A673 (cell line): ENCODE measurements around the gene VAMP7.

ENCODE experiments used
- EZH2 ChIP-seq: fragments of 200-600 bp; sonication (generic); IDR thresholded peaks from 2 replicates; pipeline ENCODE4 v1.6.1; 2017; ENCODE audit warnings: borderline replicate concordance, low read depth, mild to moderate bottlenecking, mixed read lengths, antibody characterized with exemption, low read length; ENCODE audit not compliant: poor library complexity, severe bottlenecking
- TF ChIP-seq, protein P1 (sequence below): fragments of 300-800, 200-600 bp; sonication (generic); conservative IDR thresholded peaks from 2 replicates; pipeline ENCODE4 v1.5.1; 2017; ENCODE audit warnings: low read depth, mild to moderate bottlenecking, antibody characterized with exemption, low read length, moderate library complexity, mixed read lengths

DNA sequence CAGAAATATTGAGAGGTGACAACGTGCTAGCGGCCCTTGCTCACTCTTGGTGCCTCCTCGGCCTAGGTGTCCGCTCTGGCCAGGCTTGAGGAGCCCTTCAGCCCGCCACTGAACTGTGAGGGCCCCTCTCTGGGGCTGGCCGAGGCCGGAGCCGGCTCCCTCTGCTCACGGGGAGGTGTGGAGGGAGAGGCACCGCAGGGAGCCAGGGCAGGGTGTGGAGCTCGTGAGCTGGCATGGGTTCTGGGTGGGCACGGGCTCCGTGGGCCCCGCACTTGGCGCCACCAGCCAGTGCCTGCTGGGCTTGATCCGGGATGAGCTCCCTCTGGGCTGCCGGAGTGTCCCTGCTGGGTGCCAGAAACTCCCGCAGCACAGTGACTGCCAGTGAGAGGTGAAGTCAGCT lies 16.0 kb upstream of the VAMP7 start:
- TF ChIP-seq, protein P1, sequence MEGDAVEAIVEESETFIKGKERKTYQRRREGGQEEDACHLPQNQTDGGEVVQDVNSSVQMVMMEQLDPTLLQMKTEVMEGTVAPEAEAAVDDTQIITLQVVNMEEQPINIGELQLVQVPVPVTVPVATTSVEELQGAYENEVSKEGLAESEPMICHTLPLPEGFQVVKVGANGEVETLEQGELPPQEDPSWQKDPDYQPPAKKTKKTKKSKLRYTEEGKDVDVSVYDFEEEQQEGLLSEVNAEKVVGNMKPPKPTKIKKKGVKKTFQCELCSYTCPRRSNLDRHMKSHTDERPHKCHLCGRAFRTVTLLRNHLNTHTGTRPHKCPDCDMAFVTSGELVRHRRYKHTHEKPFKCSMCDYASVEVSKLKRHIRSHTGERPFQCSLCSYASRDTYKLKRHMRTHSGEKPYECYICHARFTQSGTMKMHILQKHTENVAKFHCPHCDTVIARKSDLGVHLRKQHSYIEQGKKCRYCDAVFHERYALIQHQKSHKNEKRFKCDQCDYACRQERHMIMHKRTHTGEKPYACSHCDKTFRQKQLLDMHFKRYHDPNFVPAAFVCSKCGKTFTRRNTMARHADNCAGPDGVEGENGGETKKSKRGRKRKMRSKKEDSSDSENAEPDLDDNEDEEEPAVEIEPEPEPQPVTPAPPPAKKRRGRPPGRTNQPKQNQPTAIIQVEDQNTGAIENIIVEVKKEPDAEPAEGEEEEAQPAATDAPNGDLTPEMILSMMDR, result no peak
- no peak for TF ChIP-seq EZH2
